CD4-positive, alpha-beta T cell (primary cell): ENCODE data around the gene NTRK2. TPM values are rescaled to one million over a fixed set of nuclear protein-coding genes. Genes with fewer than 3 reads are reported as not detected.

Source experiments
- ATAC-seq: fragments of 200-7000 bp; cut with Tn5 transposase; one replicate; pipeline ENCODE4 v1.10.0; 2022; ENCODE audit warnings: mild to moderate bottlenecking; ENCODE audit not compliant: poor library complexity
- CTCF ChIA-PET: fragments of 350-600 bp; sonication (Branson Sonifier 250); formaldehyde crosslinking; loops from one replicate; lab custom pipeline; 2021; ENCODE audit warnings: antibody characterized with exemption, inconsistent platforms; lab: Charles Lee
- POLR2A ChIA-PET: fragments of 350-600 bp; sonication (Branson Sonifier 250); formaldehyde crosslinking; loops from one replicate; lab custom pipeline; 2021; ENCODE audit warnings: antibody characterized with exemption, inconsistent platforms; lab: Charles Lee
- DNase-seq, 14 experiments: peaks; one replicate each; pipeline ENCODE4 v3.0.0-alpha.2; 2013 to 2020; ENCODE audit warnings: mixed read lengths in 2 of 14
- H3K27ac ChIP-seq, 2 donors: one replicate each; pipeline versions ENCODE4 v1.5.1 to v1.7.0; 2013; ENCODE audit warnings: low read length in 2 of 2, low read depth in 1 of 2, mild to moderate bottlenecking in 1 of 2
- H3K27me3 ChIP-seq, 2 experiments: 1 replicate in 1 of 2; 2 replicates in 1 of 2; pipeline versions ENCODE4 v1.6.1 to v1.7.0; 2013; ENCODE audit warnings: low read length in 2 of 2, control low read depth in 1 of 2, mild to moderate bottlenecking in 1 of 2, moderate library complexity in 1 of 2; ENCODE audit not compliant: insufficient read depth in 2 of 2, control insufficient read depth in 1 of 2
- H3K36me3 ChIP-seq: one replicate; pipeline ENCODE4 v1.6.1; 2013; ENCODE audit warnings: low read length, control low read depth; ENCODE audit not compliant: insufficient read depth
- H3K4me1 ChIP-seq: one replicate; pipeline ENCODE4 v1.6.1; 2013; ENCODE audit warnings: low read length, control low read depth; ENCODE audit not compliant: insufficient read depth
- H3K4me3 ChIP-seq: one replicate; pipeline ENCODE4 v1.5.1; 2013; ENCODE audit warnings: mild to moderate bottlenecking, low read length, moderate library complexity
- H3K9me3 ChIP-seq, 2 experiments: 1 replicate in 1 of 2; 2 replicates in 1 of 2; pipeline versions ENCODE4 v1.6.1 to v1.7.0; 2013; ENCODE audit warnings: low read length in 2 of 2, mild to moderate bottlenecking in 2 of 2, control low read depth in 1 of 2, moderate library complexity in 1 of 2; ENCODE audit not compliant: control insufficient read depth in 1 of 2, insufficient read depth in 1 of 2
- H3K27ac Mint-ChIP-seq: one replicate; pipeline ENCODE4 v1.8.0; 2020; ENCODE audit warnings: mixed read lengths
- H3K27me3 Mint-ChIP-seq: one replicate; pipeline ENCODE4 v1.8.0; 2021; ENCODE audit warnings: mixed read lengths
- H3K36me3 Mint-ChIP-seq: one replicate; pipeline ENCODE4 v1.8.0; 2021; ENCODE audit warnings: low read depth, mixed read lengths
- H3K4me1 Mint-ChIP-seq: one replicate; pipeline ENCODE4 v1.8.0; 2021; ENCODE audit warnings: low read depth, mixed read lengths
- H3K4me3 Mint-ChIP-seq: one replicate; pipeline ENCODE4 v1.8.0; 2020; ENCODE audit warnings: mild to moderate bottlenecking, mixed read lengths
- H3K9me3 Mint-ChIP-seq: one replicate; pipeline ENCODE4 v1.8.0; 2020; ENCODE audit warnings: mixed read lengths
- CTCF ChIP-seq: fragments of 200-600 bp; IDR thresholded peaks from one replicate; pipeline ENCODE4 v1.8.0; 2022; ENCODE audit warnings: antibody characterized with exemption, mild to moderate bottlenecking
- intact Hi-C, 2 experiments: fragments of 100-400 bp; cut with DNase I in 1 of 2; cut with micrococcal nuclease in 1 of 2; formaldehyde crosslinking; loops; one replicate each; pipeline versions ENCODE4 v1.15.1 to v1.9.0; 2023 to 2025; cut with DNase I, micrococcal nuclease
- total RNA-seq, 174 experiments: library from RNA in 2 of 174; stranded (reverse) in 2 of 174; gene quantifications; one replicate each; pipeline ENCODE4 v1.2.3 and lab custom pipeline; 2021 to 2026

The NTRK2 gene
- total RNA-seq, 2 experiments from 2014 or later = 0.06 to 0.14 TPM

DNA sequence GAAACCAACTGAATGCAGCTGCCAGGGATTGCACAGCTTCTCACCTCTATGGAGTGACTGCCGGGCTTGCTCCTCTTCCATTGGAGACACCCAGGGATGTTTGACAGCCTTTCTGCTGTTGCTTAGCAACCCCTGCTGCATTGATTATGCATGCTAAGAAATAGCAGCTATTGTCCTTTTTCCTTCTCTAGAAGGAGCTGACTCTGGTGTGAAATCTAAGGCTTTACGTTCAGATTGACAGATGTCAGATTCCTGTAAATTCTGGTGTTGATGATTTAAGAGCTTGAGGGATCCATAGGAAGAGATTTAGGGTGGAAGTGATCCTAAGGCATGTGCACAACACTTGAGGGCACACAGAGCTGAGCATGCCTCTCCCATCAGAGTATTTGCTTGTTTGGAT, 267.7 kb downstream of the NTRK2 start:
- TF ChIP-seq CTCF = no peak
- no peaks in the 10 kb centered on the region for H3K36me3 Mint-ChIP-seq
- no peaks in the 10 kb centered on the region for H3K9me3 Mint-ChIP-seq
- H3K27me3 Mint-ChIP-seq = no peaks in the 10 kb centered on the region
- no peak overlapping the region for H3K4me3 Mint-ChIP-seq
- H3K4me1 Mint-ChIP-seq = no peaks in the 10 kb centered on the region
- POLR2A ChIA-PET = no interaction called here
- ATAC-seq (no peak), DNase-seq (no peak)
- H3K4me3 ChIP-seq = no peak overlapping the region
- no peaks in the 10 kb centered on the region for H3K4me1 ChIP-seq
- no peak overlapping the region for H3K27ac Mint-ChIP-seq
- H3K36me3 ChIP-seq = no peaks in the 10 kb centered on the region
- intact Hi-C loops = no loop called here
- H3K9me3 ChIP-seq = no peaks in the 10 kb centered on the region
- H3K27me3 ChIP-seq = no peaks in the 10 kb centered on the region
- CTCF ChIA-PET = no interaction called here
- no peak overlapping the region for H3K27ac ChIP-seq

GRCh38 chr9:84937581-84937980, 268.1 kb downstream of the NTRK2 start:
- CTCF ChIA-PET = no interaction called here
- H3K27ac Mint-ChIP-seq = no peak overlapping the region
- DNase-seq = no peak
- no peak for TF ChIP-seq CTCF
- no peaks in the 10 kb centered on the region for H3K4me1 Mint-ChIP-seq
- no peaks in the 10 kb centered on the region for H3K9me3 Mint-ChIP-seq
- Histone ChIP-seq H3K27ac (no peak overlapping the region), H3K27me3 (no peaks in the 10 kb centered on the region), H3K9me3 (no peaks in the 10 kb centered on the region), H3K4me1 (no peaks in the 10 kb centered on the region), H3K4me3 (no peak overlapping the region), H3K36me3 (no peaks in the 10 kb centered on the region)
- H3K4me3 Mint-ChIP-seq = no peak overlapping the region
- intact Hi-C loops = no loop called here
- H3K27me3 Mint-ChIP-seq = no peaks in the 10 kb centered on the region
- ATAC-seq = no peak
- no peaks in the 10 kb centered on the region for H3K36me3 Mint-ChIP-seq
- POLR2A ChIA-PET = no interaction called here

GRCh38 chr9:84939774-84940173, 270.2 kb downstream of the NTRK2 start:
- Histone ChIP-seq H3K27me3 (no peaks in the 10 kb centered on the region), H3K4me1 (no peaks in the 10 kb centered on the region), H3K36me3 (no peaks in the 10 kb centered on the region), H3K27ac (no peak overlapping the region), H3K9me3 (no peaks in the 10 kb centered on the region), H3K4me3 (no peak overlapping the region)
- intact Hi-C loops = no loop called here
- Mint-ChIP-seq H3K27ac (no peak overlapping the region), H3K27me3 (no peaks in the 10 kb centered on the region), H3K4me3 (no peak overlapping the region), H3K4me1 (no peaks in the 10 kb centered on the region), H3K9me3 (no peaks in the 10 kb centered on the region), H3K36me3 (no peaks in the 10 kb centered on the region)
- ATAC-seq (no peak), DNase-seq (no peak)
- POLR2A ChIA-PET = no interaction called here
- TF ChIP-seq CTCF = no peak
- CTCF ChIA-PET = no interaction called here
